ENCODE data around the gene NYAP1. TPM values are rescaled to one million over a fixed set of nuclear protein-coding genes. Genes with fewer than 3 reads are reported as not detected.

Gene NYAP1
- total and polyA plus RNA-seq, 2 of the 8 experiments (the other 6 are each of a cell fraction or from before 2014, with no cell fraction given): 1.9 to 4.6 TPM

GRCh38 chr7:100464791-100465190 is 18.9 kb upstream of the NYAP1 start:
- no peak overlapping the region for H2BK120ac ChIP-seq (replicated peaks; ENCODE audit: low read depth, low read length)
- no peak overlapping the region for H2AFZ ChIP-seq (ENCODE audit: low read length)
- ChIA-PET POLR2A (ENCODE audit: partially characterized antibody) (interaction anchor here (0.6 to 4.7 kb wide), 5 partner anchors 14 to 104 kb away, joined by 3 to 25 read pairs (median 3); partner anchors contain the start of genes MEPCE and ZCWPW1), CTCF (ENCODE audit: partially characterized antibody) (interaction anchor here (0.6 to 12.4 kb wide), 23 partner anchors 12 to 218 kb away, joined by 3 to 152 read pairs (median 4); partner anchors contain the start of genes MEPCE, NYAP1, TSC22D4 and ZCWPW1)
- H4K20me1 ChIP-seq (replicated peaks in 1 of 2; ENCODE audit: control insufficient read depth in 1 of 2, insufficient read depth in 2 of 2, low read length in 2 of 2): no peaks in the 10 kb centered on the region
- H3K9me3 ChIP-seq (ENCODE audit: insufficient read depth in 2 of 2, low read depth in 1 of 2, low read length in 1 of 2): no peaks in the 10 kb centered on the region
- no peak overlapping the region for H3K4me3 ChIP-seq (ENCODE audit: extremely low read depth in 1 of 4, insufficient read depth in 2 of 4, low read depth in 3 of 4, low read length in 4 of 4)
- H3K14ac ChIP-seq (ENCODE audit: insufficient read length): no peak overlapping the region
- no peak overlapping the region for H3K27ac ChIP-seq (ENCODE audit: low read depth, low read length)
- H4K91ac ChIP-seq (replicated peaks; ENCODE audit: insufficient read length, low read length): no peak overlapping the region
- DNase-seq (ENCODE audit: low read depth in 1 of 2, low spot score in 2 of 2): no peak
- no peak for FAIRE-seq
- H4K8ac ChIP-seq (ENCODE audit: extremely low read depth, insufficient read depth, low read length): no peak overlapping the region
- H2AK5ac ChIP-seq (ENCODE audit: low read depth, low read length): no peak overlapping the region
- H3K79me1 ChIP-seq (ENCODE audit: low read depth, low read length): no peaks in the 10 kb centered on the region
- no peak overlapping the region for H3K23ac ChIP-seq (ENCODE audit: insufficient read length)
- H4K5ac ChIP-seq (ENCODE audit: insufficient read length, low read depth, low read length): no peak overlapping the region
- no peaks in the 10 kb centered on the region for H3K36me3 ChIP-seq (ENCODE audit: control insufficient read depth in 2 of 4, insufficient read depth in 4 of 4, low read length in 3 of 4)
- H2BK20ac ChIP-seq (ENCODE audit: low read length): no peak overlapping the region
- H3K4me1 ChIP-seq (replicated peaks in 1 of 4; ENCODE audit: control insufficient read depth in 3 of 4, insufficient read depth in 4 of 4, low read length in 3 of 4): peaks cover 0 to 5% (median 1%) of the 10 kb centered on the region in 4 experiments; a peak in 5 of 7 replicates
- H3K4ac ChIP-seq (replicated peaks; ENCODE audit: insufficient read length, low read depth, low read length): no peak overlapping the region
- no peaks in the 10 kb centered on the region for H3K79me2 ChIP-seq (ENCODE audit: control insufficient read depth in 1 of 2, insufficient read depth in 2 of 2, low read length in 2 of 2)
- no peaks in the 10 kb centered on the region for H3K23me2 ChIP-seq (ENCODE audit: low read depth, low read length)
- WGBS, 2 experiments (ENCODE audit: extremely low coverage in 1 of 2, insufficient coverage in 1 of 2, insufficient read length in 1 of 2, insufficient replicate concordance in 2 of 2, low coverage in 1 of 2, low lambda C conversion rate in 2 of 2, missing lambda C conversion rate in 1 of 2): 74% methylated on average over 2 of the region's 2 CpGs; no CpG with 5 or more reads in 1 of the 2 experiments
- TF ChIP-seq CEBPB (IDR thresholded peaks at IDR 0.05; ENCODE audit: low read depth, low read length) (no peak), ZNF274 (IDR thresholded peaks at IDR 0.05; ENCODE audit: borderline replicate concordance, extremely low read depth, low read length) (no peak), YY1 (IDR thresholded peaks at IDR 0.05; ENCODE audit: low read depth, low read length) (no peak), CBX5 (IDR thresholded peaks at IDR 0.05; ENCODE audit: low read depth, low read length) (no peak), NRF1 (IDR thresholded peaks at IDR 0.05; ENCODE audit: low read depth, low read length) (no peak), BCL11A (IDR thresholded peaks at IDR 0.05; ENCODE audit: low read depth in 2 of 2, low read length in 2 of 2) (no peak), NANOG (IDR thresholded peaks at IDR 0.05; ENCODE audit: insufficient read depth, low read depth, low read length, poor library complexity, severe bottlenecking) (no peak), TCF12 (IDR thresholded peaks at IDR 0.05; ENCODE audit: low read depth, low read length) (no peak), SP2 (IDR thresholded peaks at IDR 0.05; ENCODE audit: low read length) (no peak), CHD2 (IDR thresholded peaks at IDR 0.05; ENCODE audit: low read length) (no peak), FOSL1 (IDR thresholded peaks at IDR 0.05; ENCODE audit: insufficient read depth, low read depth, low read length) (no peak)
- H3K4me2 ChIP-seq (ENCODE audit: insufficient read depth in 1 of 2, low read depth in 2 of 2, low read length in 2 of 2): no peak overlapping the region
- no peak overlapping the region for H2BK5ac ChIP-seq (ENCODE audit: low read depth, low read length)
- no peak overlapping the region for H3K56ac ChIP-seq (replicated peaks; ENCODE audit: insufficient read length, low read depth, low read length)
- no peak overlapping the region for H3K9ac ChIP-seq (replicated peaks in 1 of 4; ENCODE audit: extremely low read depth in 1 of 4, low read depth in 3 of 4, low read length in 3 of 4)
- no peak overlapping the region for H2BK15ac ChIP-seq (ENCODE audit: low read length)
- H3K18ac ChIP-seq (ENCODE audit: extremely low read depth, low read length): no peak overlapping the region
- no peaks in the 10 kb centered on the region for H3K27me3 ChIP-seq (replicated peaks in 1 of 4; ENCODE audit: control insufficient read depth in 3 of 4, extremely low read depth in 1 of 4, insufficient read depth in 3 of 4, low read length in 3 of 4)
- H2BK12ac ChIP-seq (ENCODE audit: low read depth, low read length): no peak overlapping the region

Measured in H1 (cell line).